GM18907 (cell line): ENCODE results near the gene DIABLO.

ENCODE experiments used
- ATAC-seq: cut with Tn5 transposase; IDR thresholded peaks from one replicate; pipeline ENCODE4 v1.9.1; 2021; ENCODE audit warnings: mild to moderate bottlenecking, moderate library complexity; ENCODE audit not compliant: unreplicated experiment

The DIABLO gene

GRCh38 chr12:122159882-122160281 lies 66.0 kb downstream of the DIABLO start:
- no peak for ATAC-seq

- ATAC-seq: no peak
Observed at GRCh38 chr12:122158700-122159285, 67.1 kb downstream of the DIABLO start.
